GM18526 (cell line): ENCODE data around the gene ADARB1.

Experiments used
- POLR2A ChIP-seq: IDR thresholded peaks from 3 replicates; pipeline ENCODE4 v1.6.1; 2011; ENCODE audit not compliant: insufficient read length; ENCODE audit errors: extremely low read depth

The ADARB1 gene

GRCh38 chr21:45167796-45168222 is 93.4 kb downstream of the ADARB1 start:
- TF ChIP-seq POLR2A, result no peak

DNA sequence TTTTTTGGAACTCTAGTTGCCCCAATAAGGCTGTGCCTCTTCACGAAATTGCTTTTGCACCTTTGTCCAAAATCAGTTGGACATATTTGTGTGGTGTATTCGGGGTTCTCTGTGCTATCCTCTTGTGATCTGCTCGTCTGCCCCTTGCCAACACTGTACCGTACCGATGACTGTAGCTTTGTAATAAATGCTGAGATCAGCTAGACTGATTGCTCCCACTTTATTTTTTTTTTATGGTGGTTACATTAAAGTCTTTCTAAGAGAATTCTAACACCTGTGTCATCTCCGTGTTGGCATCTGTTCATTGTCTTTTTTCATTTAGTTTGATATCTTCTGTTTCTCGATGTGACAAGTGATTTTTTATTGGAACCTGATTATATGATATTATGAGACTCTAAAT is 94.1 kb downstream of the ADARB1 start:
- TF ChIP-seq POLR2A, result no peak

- TF ChIP-seq POLR2A, result no peak
Observed at GRCh38 chr21:45169001-45169400, 94.6 kb downstream of the ADARB1 start.

DNA sequence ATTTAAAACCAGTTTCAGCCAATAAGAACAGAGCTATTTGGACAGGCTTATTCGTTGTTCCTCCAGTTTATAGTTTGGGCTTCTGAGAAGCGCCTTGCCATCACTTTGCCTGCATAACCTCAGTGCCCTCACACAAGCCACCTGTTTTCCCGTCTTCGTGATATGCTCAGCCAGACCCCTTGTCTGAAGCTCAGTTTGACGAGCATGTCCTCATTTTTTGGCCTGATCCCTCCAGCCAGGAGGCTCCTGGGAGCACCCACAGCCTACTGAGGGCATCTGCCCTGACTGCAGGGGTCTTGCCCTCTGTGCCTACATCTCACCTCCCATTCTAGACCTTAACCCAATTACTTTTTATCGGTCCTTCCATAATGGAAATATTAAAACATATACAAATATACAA is 95.3 kb downstream of the ADARB1 start:
- no peak for TF ChIP-seq POLR2A

- TF ChIP-seq POLR2A, result no peak
Observed at GRCh38 chr21:45170987-45171386, 96.6 kb downstream of the ADARB1 start.

- no peak for TF ChIP-seq POLR2A
Observed at GRCh38 chr21:45172420-45172819, 98.0 kb downstream of the ADARB1 start.

DNA sequence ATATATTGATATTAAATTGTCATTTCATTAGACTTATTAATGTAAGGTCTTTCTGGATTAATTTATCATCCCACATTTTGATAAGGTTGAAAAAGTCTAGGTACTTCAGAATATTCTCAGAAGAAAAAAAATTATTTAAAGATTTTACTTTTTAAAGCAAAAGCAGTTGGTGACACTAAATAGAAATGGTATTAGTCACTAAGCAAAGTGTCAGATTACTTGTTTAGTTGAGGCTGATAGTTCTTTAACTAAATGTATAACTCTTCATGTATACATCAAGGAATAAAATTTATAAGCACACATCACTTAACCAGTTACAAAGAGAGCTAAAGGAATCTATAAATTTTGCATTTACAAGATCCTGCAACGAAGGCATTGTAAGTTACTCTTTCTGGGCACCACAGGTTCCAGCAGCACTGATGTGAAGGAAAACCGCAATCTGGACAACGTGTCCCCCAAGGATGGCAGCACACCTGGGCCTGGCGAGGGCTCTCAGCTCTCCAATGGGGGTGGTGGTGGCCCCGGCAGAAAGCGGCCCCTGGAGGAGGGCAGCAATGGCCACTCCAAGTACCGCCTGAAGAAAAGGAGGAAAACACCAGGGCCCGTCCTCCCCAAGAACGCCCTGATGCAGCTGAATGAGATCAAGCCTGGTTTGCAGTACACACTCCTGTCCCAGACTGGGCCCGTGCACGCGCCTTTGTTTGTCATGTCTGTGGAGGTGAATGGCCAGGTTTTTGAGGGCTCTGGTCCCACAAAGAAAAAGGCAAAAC is 101.1 kb downstream of the ADARB1 start:
- TF ChIP-seq POLR2A, result no peak

GRCh38 chr21:45176141-45176540 is 101.8 kb downstream of the ADARB1 start:
- no peak for TF ChIP-seq POLR2A

- no peak for TF ChIP-seq POLR2A
Observed at GRCh38 chr21:45177039-45177438, 102.7 kb downstream of the ADARB1 start.

DNA sequence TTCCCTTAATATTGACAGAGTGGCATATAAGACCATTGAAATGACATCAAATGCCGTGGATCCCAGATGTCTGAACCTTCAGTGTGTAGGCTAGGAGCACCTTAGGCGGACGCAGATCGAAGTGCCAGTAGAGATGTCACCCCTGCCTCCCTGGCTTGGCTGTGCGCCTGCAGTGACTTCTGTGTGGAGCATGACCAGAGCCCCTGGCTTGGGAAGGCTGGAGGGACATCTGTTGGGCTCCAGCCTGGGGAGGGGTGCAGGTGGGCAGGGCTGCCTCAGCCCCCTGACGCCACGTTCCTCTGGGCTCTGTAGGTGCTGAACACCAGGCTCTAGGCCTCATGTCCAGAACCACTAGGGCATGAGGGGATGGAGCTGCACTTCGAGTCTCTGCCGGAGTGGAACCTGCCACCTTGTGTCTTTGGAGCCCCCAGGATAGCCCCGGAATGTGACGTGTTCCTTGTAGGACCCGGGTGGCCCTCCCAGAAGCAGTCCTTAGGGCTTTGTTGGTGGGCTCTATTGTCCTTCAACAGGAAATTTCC is 103.8 kb downstream of the ADARB1 start:
- TF ChIP-seq POLR2A, result no peak

- no peak for TF ChIP-seq POLR2A
Observed at GRCh38 chr21:45178971-45179370, 104.6 kb downstream of the ADARB1 start.

- TF ChIP-seq POLR2A, result no peak
Observed at GRCh38 chr21:45179568-45180245, 105.3 kb downstream of the ADARB1 start.

DNA sequence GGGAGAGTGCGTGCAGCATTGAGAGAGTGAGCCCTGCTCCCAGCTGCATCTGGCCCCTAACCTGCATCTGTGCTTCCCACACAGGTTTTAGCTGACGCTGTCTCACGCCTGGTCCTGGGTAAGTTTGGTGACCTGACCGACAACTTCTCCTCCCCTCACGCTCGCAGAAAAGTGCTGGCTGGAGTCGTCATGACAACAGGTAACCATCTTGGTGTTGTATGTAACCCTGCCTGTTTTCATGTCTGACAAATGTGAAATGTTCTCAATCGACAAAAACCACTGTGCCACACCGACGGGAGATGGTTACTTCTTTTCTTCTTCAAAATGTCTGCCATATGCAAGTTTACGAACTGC is 105.8 kb downstream of the ADARB1 start:
- TF ChIP-seq POLR2A, result no peak

DNA sequence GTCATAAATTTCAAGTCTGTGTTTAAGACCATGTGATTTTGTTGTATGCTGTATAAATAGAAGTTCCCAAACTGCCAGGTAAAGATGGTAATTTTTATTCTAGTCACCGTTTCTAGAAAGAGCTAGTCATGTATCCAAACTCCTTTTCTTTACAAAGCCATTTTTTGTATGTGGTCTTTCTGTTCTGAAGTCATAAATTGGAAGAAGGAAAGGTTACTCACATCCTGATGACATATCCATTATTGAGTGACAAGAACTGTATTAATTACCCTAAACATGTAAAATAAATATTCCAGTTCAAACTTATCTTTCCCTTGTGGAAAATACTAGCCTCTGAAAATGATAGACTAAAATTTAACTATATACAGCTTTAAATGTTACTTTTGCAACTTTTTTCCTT is 108.6 kb downstream of the ADARB1 start:
- no peak for TF ChIP-seq POLR2A

DNA sequence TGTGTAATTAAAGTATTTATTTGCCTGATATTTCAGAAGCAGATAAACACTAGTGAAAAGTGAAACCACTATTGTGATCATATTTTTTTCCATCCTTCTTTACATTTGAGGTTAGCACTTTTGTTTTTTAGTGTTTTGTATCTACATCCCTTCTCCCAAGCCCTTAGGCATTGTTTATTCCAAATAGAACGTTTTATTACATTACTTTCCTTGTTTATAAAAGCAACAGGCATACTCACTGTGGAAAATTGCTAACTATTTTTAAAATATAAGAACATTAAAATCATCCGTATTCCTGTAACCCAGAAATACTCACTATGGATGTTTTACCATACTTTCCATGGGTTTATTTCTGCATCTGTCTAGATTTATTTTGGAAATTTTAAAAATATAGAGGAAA is 109.5 kb downstream of the ADARB1 start:
- no peak for TF ChIP-seq POLR2A

- no peak for TF ChIP-seq POLR2A
Observed at GRCh38 chr21:45184869-45185268, 110.5 kb downstream of the ADARB1 start.

- TF ChIP-seq POLR2A, result no peak
Observed at GRCh38 chr21:45186709-45187108, 112.3 kb downstream of the ADARB1 start.

DNA sequence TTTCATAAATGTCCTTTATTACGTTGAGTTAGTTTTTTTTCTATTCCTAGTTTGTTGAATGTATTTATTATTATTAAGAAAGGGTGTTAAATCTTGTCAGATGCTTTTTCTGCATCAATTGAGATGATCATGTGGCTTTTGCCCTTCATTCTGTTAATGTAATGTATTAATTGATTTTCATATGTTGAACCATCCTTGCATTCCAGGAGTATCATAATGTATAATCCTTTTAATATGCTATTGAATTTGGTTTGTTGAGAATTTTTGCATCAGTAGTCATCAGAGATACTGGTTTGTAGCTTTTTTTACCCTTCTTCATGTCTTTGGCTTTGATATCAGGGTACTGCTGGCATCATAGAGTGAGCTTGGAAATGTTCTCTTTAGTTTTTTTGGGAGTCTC is 113.3 kb downstream of the ADARB1 start:
- no peak for TF ChIP-seq POLR2A
